T-cell (primary cell): Measurements from ENCODE around the gene LCE3E. TPM values are rescaled to one million over a fixed set of nuclear protein-coding genes. Genes with fewer than 3 reads are reported as not detected.
"Not testable (repeated sequence)": the region's sequence is repeated elsewhere in the genome, so short reads cannot be mapped to it uniquely, and the experiment has no call there.

Source experiments
- ATAC-seq, 4 experiments: fragments of 200-7000 bp in 3 of 4; fragments of 150-1000 bp in 1 of 4; cut with Tn5 transposase; replicated peaks in 1 of 4; 1 replicate in 3 of 4; 2 replicates in 1 of 4; pipeline ENCODE4 v1.10.0; 2021; ENCODE audit warnings: moderate library complexity in 3 of 4, mild to moderate bottlenecking in 2 of 4, moderate number of reproducible peaks in 1 of 4
- CTCF ChIA-PET, 2 donors: fragments of 300-600 bp; sonication (Branson Sonifier 250); formaldehyde crosslinking; loops; one replicate each; lab custom pipeline; 2022; ENCODE audit warnings: antibody characterized with exemption in 2 of 2; lab: Charles Lee
- POLR2A ChIA-PET, 2 donors: fragments of 300-600 bp; sonication (Branson Sonifier 250); formaldehyde crosslinking; loops; one replicate each; lab custom pipeline; 2022; ENCODE audit warnings: antibody characterized with exemption in 2 of 2; lab: Charles Lee
- DNase-seq, 35 experiments: peaks; one replicate each; pipeline versions ENCODE4 v3.0.0 to v3.0.0-alpha.2; 2013 to 2023
- H3K27ac ChIP-seq: one replicate; pipeline ENCODE4 v1.5.1; 2013; ENCODE audit warnings: low read length
- H3K27me3 ChIP-seq, 2 experiments: replicated peaks in 1 of 2; 1 replicate in 1 of 2; 2 replicates in 1 of 2; pipeline versions ENCODE4 v1.6.1 to v1.7.0; 2013; ENCODE audit warnings: low read length in 1 of 2, mixed read lengths in 1 of 2; ENCODE audit not compliant: control insufficient read depth in 2 of 2, insufficient read depth in 2 of 2; ENCODE audit errors: extremely low read depth in 1 of 2
- H3K36me3 ChIP-seq, 2 donors: 1 replicate in 1 of 2; 2 replicates in 1 of 2; pipeline versions ENCODE4 v1.6.1 to v1.7.0; 2013; ENCODE audit warnings: low read length in 1 of 2; ENCODE audit not compliant: control insufficient read depth in 2 of 2, insufficient read depth in 1 of 2; ENCODE audit errors: extremely low read depth in 1 of 2
- H3K4me1 ChIP-seq, 2 experiments: 1 replicate in 1 of 2; 2 replicates in 1 of 2; pipeline versions ENCODE4 v1.6.1 to v1.7.0; 2013; ENCODE audit warnings: low read length in 2 of 2, mixed read lengths in 1 of 2; ENCODE audit not compliant: insufficient read depth in 2 of 2, control insufficient read depth in 1 of 2; ENCODE audit errors: extremely low read depth in 1 of 2
- H3K4me3 ChIP-seq, 2 donors: 1 replicate in 1 of 2; 2 replicates in 1 of 2; pipeline versions ENCODE4 v1.5.1 to v1.7.0; 2013; ENCODE audit warnings: mild to moderate bottlenecking in 2 of 2, low read length in 1 of 2, moderate library complexity in 1 of 2; ENCODE audit not compliant: control insufficient read depth in 1 of 2; ENCODE audit errors: extremely low read depth in 1 of 2
- H3K9me3 ChIP-seq: 2 replicates; pipeline ENCODE4 v1.7.0; 2013
- H3K27ac Mint-ChIP-seq, 2 donors: one replicate each; pipeline ENCODE4 v1.8.0; 2020 to 2021; ENCODE audit warnings: mild to moderate bottlenecking in 2 of 2, mixed read lengths in 2 of 2
- H3K27me3 Mint-ChIP-seq, 2 donors: one replicate each; pipeline ENCODE4 v1.8.0; 2021 to 2022; ENCODE audit warnings: mixed read lengths in 2 of 2
- H3K36me3 Mint-ChIP-seq: one replicate; pipeline ENCODE4 v1.8.0; 2021; ENCODE audit warnings: mixed read lengths
- H3K4me1 Mint-ChIP-seq, 3 donors: one replicate each; pipeline ENCODE4 v1.8.0; 2020 to 2022; ENCODE audit warnings: mixed read lengths in 3 of 3, mild to moderate bottlenecking in 1 of 3
- H3K4me3 Mint-ChIP-seq, 3 donors: one replicate each; pipeline ENCODE4 v1.8.0; 2020 to 2022; ENCODE audit warnings: mild to moderate bottlenecking in 3 of 3, mixed read lengths in 3 of 3, moderate library complexity in 3 of 3
- H3K9me3 Mint-ChIP-seq, 3 donors: one replicate each; pipeline ENCODE4 v1.8.0; 2020 to 2022; ENCODE audit warnings: mixed read lengths in 3 of 3
- WGBS: methylation state at CpG from one replicate; pipeline ENCODE4 v1.1.5; 2013; ENCODE audit warnings: missing lambda C conversion rate; ENCODE audit not compliant: insufficient coverage; 5-methylcytosine and 5-hydroxymethylcytosine counted together
- total RNA-seq, 35 experiments: library from RNA in 6 of 35; stranded (reverse) in 6 of 35; fragments of 120-200 nt in 1 of 35; gene quantifications; one replicate each; pipeline versions ENCODE4 v1.2.1 to v1.2.4 and lab custom pipeline; 2013 to 2026

Gene LCE3E
- total RNA-seq, 5 donors from 2014 or later (not counting 1 experiment from before 2014, with no cell fraction given): not detected

GRCh38 chr1:152580433-152580832 is 13.9 kb upstream of the LCE3E start, which contains the start of gene LCE3D:
Gene LCE3D, minus strand, starts transcription at chr1:152580516. Its CDS starts 580 bp downstream, at chr1:152579936.
- Mint-ChIP-seq H3K4me1 (no peaks in the 10 kb centered on the region), H3K27ac (no peak within 1 kb of the TSS), H3K36me3 (no peaks in the 10 kb centered on the region), H3K9me3 (peaks cover 0 to 4% (median 0%) of the 10 kb centered on the region in 3 donors), H3K27me3 (peaks cover 16 to 18% of the 10 kb centered on the region in 2 donors), H3K4me3 (no peak within 1 kb of the TSS)
- ChIA-PET POLR2A (no interaction called here), CTCF (no interaction called here)
- H3K9me3 ChIP-seq: no peaks in the 10 kb centered on the region
- H3K36me3 ChIP-seq: no peaks in the 10 kb centered on the region
- WGBS: 65% methylated on average over 2 of the region's 4 CpGs
- no peak for DNase-seq
- H3K4me3 ChIP-seq: no peak within 1 kb of the TSS
- H3K4me1 ChIP-seq: no peaks in the 10 kb centered on the region
- no peak within 1 kb of the TSS for H3K27ac ChIP-seq
- H3K27me3 ChIP-seq: peaks cover 0 to 15% of the 10 kb centered on the region in 2 experiments
- ATAC-seq: no peak

- H3K4me3 ChIP-seq, H3K9me3 ChIP-seq, H3K36me3 ChIP-seq, DNase-seq, H3K4me3 Mint-ChIP-seq, ATAC-seq, H3K4me1 ChIP-seq, H3K27ac Mint-ChIP-seq, H3K9me3 Mint-ChIP-seq, CTCF ChIA-PET, H3K27ac ChIP-seq, H3K36me3 Mint-ChIP-seq, POLR2A ChIA-PET, H3K4me1 Mint-ChIP-seq: not testable (repeated sequence)
- peaks cover 0 to 11% of the 10 kb centered on the region in 2 experiments for H3K27me3 ChIP-seq
- WGBS: 44% methylated on average over 1 of the region's 9 CpGs
- peaks cover 16 to 24% of the 10 kb centered on the region in 2 donors for H3K27me3 Mint-ChIP-seq
These were observed 12.9 kb upstream of the LCE3E start for GRCh38 chr1:152579526-152579925.

DNA sequence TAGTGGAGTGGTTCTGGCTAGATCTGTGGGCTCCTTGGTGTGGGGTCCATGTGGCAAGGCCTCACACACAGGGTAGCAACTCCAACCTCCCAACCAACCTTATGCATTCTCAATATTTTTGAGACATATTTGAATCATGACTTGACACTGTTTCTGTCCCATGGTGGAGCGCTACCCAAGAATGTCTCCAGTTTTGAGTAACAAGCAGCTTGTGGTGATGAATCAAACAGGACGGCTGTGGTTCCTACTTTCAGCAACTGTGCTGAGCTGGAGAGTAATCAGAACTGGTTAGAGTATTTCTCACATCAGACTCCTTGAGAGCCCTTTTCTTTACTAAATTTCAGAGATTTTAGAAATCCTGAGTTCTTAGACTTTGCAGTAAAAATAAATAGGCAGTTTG is 10.6 kb upstream of the LCE3E start:
- CTCF ChIA-PET: interaction anchor here in 1 of 2 donors (0.6 kb wide), 1 partner anchor 545 kb away, joined by 4 read pairs; no protein-coding TSS in a partner anchor

DNA sequence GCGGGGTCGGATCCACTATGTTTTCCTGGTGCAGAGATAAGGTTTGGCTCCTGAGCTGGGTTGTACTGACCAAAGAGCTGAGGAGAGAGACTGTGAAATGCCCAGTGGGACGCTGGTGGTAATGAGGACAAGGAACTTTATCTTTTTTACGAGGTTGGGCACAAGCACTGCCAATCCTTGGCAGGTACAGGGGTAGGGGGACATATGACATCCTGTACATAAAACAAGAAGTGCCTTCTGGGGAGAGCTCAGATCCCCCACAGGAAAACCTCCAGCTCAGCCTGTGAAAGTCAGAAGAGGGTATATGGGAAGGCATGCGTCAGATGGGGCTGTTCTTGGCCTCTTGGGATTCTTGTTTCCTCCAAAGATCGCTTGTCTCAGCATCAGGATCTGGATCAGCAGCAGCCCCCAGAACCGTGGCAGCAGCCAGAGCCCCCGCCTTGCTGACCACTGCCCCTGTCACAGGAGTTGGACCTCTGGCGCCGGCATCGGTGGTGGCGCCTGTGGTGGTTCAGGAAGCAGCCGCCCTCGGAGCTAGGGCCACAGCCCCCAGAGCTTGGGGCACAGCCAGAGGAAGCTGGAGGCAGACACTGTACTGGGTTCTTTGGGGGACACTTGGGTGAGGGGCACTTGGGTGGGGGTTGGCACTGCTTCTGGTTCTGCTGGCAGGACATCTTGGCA is 905 bp downstream of the LCE3E start:
- H3K36me3 Mint-ChIP-seq: no peaks in the 10 kb centered on the region
- Histone ChIP-seq H3K9me3 (no peaks in the 10 kb centered on the region), H3K4me3 (no peak overlapping the region), H3K4me1 (no peaks in the 10 kb centered on the region), H3K27ac (no peak overlapping the region), H3K27me3 (peaks cover 0 to 12% of the 10 kb centered on the region in 2 experiments), H3K36me3 (no peaks in the 10 kb centered on the region)
- H3K4me3 Mint-ChIP-seq: no peak overlapping the region
- peaks cover 3 to 9% of the 10 kb centered on the region in 2 donors for H3K27me3 Mint-ChIP-seq
- DNase-seq (no peak), ATAC-seq (no peak)
- no peaks in the 10 kb centered on the region for H3K4me1 Mint-ChIP-seq
- POLR2A ChIA-PET: no interaction called here
- CTCF ChIA-PET: no interaction called here
- peaks cover 8 to 16% (median 10%) of the 10 kb centered on the region in 3 donors for H3K9me3 Mint-ChIP-seq
- 44% methylated on average over 4 of the region's 14 CpGs for WGBS
- H3K27ac Mint-ChIP-seq: no peak overlapping the region

More for the DNA sequence above, 10.6 kb upstream of the LCE3E start:
- peaks cover 0 to 14% of the 10 kb centered on the region in 2 experiments for H3K27me3 ChIP-seq
- H3K9me3 ChIP-seq: no peaks in the 10 kb centered on the region
- Mint-ChIP-seq H3K4me1 (no peaks in the 10 kb centered on the region), H3K9me3 (peaks cover 0 to 4% (median 0%) of the 10 kb centered on the region in 3 donors), H3K36me3 (no peaks in the 10 kb centered on the region), H3K27ac (no peak overlapping the region), H3K27me3 (peaks cover 32 to 35% of the 10 kb centered on the region in 2 donors), H3K4me3 (no peak overlapping the region)
- no peak overlapping the region for H3K27ac ChIP-seq
- no peaks in the 10 kb centered on the region for H3K4me1 ChIP-seq
- ATAC-seq (no peak), DNase-seq (no peak)
- WGBS: 33% methylated on average over 1 of the region's 2 CpGs
- POLR2A ChIA-PET: no interaction called here
- H3K4me3 ChIP-seq: no peak overlapping the region
- no peaks in the 10 kb centered on the region for H3K36me3 ChIP-seq

- ATAC-seq (no peak), DNase-seq (no peak)
- peaks cover 8 to 16% (median 10%) of the 10 kb centered on the region in 3 donors for H3K9me3 Mint-ChIP-seq
- no peaks in the 10 kb centered on the region for H3K9me3 ChIP-seq
- H3K4me3 ChIP-seq: no peak overlapping the region
- 80% methylated on average over 1 of the region's 2 CpGs for WGBS
- H3K27ac ChIP-seq: no peak overlapping the region
- peaks cover 3 to 9% of the 10 kb centered on the region in 2 donors for H3K27me3 Mint-ChIP-seq
- no peaks in the 10 kb centered on the region for H3K4me1 ChIP-seq
- ChIA-PET POLR2A (no interaction called here), CTCF (no interaction called here)
- H3K27me3 ChIP-seq: peaks cover 0 to 12% of the 10 kb centered on the region in 2 experiments
- H3K36me3 Mint-ChIP-seq: no peaks in the 10 kb centered on the region
- H3K4me3 Mint-ChIP-seq: no peak overlapping the region
- no peaks in the 10 kb centered on the region for H3K36me3 ChIP-seq
- no peaks in the 10 kb centered on the region for H3K4me1 Mint-ChIP-seq
- no peak overlapping the region for H3K27ac Mint-ChIP-seq
These were observed 1.5 kb downstream of the LCE3E start for GRCh38 chr1:152565115-152565514.

DNA sequence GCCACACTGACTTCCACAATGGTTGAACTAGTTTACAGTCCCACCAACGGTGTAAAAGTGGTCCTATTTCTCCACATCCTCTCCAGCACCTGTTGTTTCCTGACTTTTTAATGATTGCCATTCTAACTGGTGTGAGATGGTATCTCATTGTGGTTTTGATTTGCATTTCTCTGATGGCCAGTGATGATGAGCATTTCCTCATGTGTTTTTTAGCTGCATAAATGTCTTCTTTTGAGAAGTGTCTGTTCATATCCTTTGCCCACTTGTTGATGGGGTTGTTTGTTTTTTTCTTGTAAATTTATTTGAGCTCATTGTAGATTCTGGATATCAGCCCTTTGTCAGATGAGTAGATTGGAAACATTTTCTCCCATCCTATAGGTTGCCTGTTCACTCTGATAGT is 18.2 kb downstream of the LCE3E start:
- H3K9me3 Mint-ChIP-seq, H3K4me1 Mint-ChIP-seq, H3K4me3 ChIP-seq, H3K4me3 Mint-ChIP-seq, POLR2A ChIA-PET, H3K9me3 ChIP-seq, DNase-seq, H3K4me1 ChIP-seq, ATAC-seq, H3K36me3 ChIP-seq, CTCF ChIA-PET, H3K36me3 Mint-ChIP-seq, H3K27ac Mint-ChIP-seq, H3K27me3 Mint-ChIP-seq, H3K27ac ChIP-seq: not testable (repeated sequence)
- peaks cover 0 to 11% of the 10 kb centered on the region in 2 experiments for H3K27me3 ChIP-seq
- no CpG with 5 or more reads among the region's 1 CpG for WGBS
